ENCODE results near the gene CXCR5. TPM values are rescaled to one million over a fixed set of nuclear protein-coding genes. Genes with fewer than 3 reads are reported as not detected.

CXCR5 gene
- total RNA-seq, 3 donors from 2014 or later, result 0.12 to 0.23 TPM; not detected in 1

DNA sequence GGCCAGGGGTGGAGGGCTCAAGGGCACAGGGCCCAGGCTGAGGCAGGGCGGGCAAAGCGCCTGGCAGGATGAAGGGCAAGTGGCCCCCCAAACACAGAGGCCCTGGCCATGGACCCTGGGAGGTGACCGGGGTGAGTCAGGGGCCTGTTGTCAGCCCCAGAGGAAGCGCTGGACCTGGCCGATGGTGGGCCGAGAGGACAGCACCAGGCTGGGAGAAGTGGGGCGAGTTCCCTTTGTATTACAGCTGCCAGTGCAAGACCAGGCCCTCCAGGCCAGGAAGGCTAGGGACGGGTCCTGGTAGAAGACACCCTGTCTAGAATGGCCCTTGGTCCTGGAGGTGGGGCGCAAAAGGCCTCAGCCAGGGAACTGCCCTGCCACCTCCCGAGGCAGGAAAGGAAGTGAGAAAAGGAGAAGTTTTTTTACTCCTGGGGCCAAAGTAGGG lies 12.8 kb downstream of the CXCR5 start:
- Histone ChIP-seq H3K4me3 (no peak overlapping the region), H3K9me3 (no peaks in the 10 kb centered on the region), H3K4me1 (ENCODE audit: low read depth) (peaks cover 7% of the 10 kb centered on the region), H3K36me3 (ENCODE audit: low read depth) (no peaks in the 10 kb centered on the region)
- intact Hi-C loops (cut with DNase I, micrococcal nuclease), result no loop called here
- peak in 2 of 3 donors; percentile 23 to 55 for DNase-seq
- TF ChIP-seq, protein P1, sequence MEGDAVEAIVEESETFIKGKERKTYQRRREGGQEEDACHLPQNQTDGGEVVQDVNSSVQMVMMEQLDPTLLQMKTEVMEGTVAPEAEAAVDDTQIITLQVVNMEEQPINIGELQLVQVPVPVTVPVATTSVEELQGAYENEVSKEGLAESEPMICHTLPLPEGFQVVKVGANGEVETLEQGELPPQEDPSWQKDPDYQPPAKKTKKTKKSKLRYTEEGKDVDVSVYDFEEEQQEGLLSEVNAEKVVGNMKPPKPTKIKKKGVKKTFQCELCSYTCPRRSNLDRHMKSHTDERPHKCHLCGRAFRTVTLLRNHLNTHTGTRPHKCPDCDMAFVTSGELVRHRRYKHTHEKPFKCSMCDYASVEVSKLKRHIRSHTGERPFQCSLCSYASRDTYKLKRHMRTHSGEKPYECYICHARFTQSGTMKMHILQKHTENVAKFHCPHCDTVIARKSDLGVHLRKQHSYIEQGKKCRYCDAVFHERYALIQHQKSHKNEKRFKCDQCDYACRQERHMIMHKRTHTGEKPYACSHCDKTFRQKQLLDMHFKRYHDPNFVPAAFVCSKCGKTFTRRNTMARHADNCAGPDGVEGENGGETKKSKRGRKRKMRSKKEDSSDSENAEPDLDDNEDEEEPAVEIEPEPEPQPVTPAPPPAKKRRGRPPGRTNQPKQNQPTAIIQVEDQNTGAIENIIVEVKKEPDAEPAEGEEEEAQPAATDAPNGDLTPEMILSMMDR (IDR thresholded peaks at IDR 0.05), result no peak
- ATAC-seq, result no peak

DNA sequence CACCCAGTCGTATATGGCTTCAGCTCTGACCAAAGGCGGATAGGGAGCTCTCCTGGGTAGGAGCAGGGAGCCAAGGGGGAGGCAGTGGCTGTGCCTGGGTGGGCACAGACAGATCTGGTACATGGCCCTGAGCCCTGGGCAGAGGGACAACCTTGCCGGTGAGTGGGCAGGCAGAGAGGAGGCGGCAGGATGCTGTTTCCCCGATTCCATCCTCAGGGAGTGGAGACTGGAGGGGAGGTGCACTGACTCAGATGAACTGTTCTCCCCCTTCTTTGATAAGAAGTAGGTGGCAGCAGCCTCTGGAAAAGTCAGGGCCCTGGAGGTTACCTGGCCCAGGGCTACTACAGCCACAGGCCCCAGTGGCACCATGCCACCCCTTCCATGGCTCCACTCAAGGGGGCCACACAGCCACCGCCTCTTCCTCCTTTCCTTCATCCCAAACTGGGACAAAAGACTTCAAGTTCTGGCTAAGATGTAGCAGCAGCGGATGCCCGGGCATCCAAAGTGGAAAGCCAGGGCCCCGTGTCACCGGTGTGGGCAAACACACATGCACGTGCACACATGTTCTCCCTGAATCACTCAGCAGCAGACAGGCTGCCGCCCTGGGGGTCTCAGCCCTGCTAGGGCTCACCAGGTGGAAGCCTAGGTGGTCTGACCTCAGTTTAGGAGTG lies 13.4 kb downstream of the CXCR5 start:
- ATAC-seq, result no peak
- H3K36me3 ChIP-seq (ENCODE audit: low read depth), result no peaks in the 10 kb centered on the region
- TF ChIP-seq, protein P1 (IDR thresholded peaks at IDR 0.05), result no peak
- H3K9me3 ChIP-seq, result no peaks in the 10 kb centered on the region
- no peak overlapping the region for H3K4me3 ChIP-seq
- intact Hi-C loops (cut with DNase I, micrococcal nuclease), result no loop called here
- peaks cover 7% of the 10 kb centered on the region for H3K4me1 ChIP-seq (ENCODE audit: low read depth)
- no peak for DNase-seq

DNA sequence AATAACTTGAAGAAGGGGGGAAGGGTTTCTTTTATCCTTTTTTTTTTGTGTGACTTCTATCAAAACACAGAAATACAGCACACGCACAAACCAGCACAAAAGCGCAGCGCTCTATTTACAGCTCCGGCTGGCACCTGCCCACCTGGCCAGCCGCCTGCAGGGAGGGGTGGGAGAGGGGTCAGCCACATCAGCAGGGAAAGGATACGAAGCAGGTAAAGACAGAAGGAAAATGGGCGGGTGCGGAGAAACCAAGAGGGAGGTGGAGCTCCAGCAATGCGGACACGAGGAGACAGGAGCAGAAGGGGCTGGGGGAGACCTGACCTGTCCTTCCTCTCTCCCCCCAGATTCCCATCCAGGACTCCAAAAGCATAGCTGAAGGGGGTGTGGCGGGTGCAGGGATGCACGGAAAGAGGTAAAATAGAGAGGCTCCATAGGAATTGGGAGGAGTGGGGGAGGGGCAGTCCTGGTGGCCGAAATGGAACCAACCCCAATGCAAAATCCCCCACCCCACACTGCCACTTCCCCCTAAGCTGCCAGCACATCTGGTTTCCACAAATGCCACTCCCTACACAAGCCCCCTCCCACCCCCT lies 14.1 kb downstream of the CXCR5 start:
- Histone ChIP-seq H3K36me3 (ENCODE audit: low read depth) (peaks cover 2% of the 10 kb centered on the region), H3K4me1 (ENCODE audit: low read depth) (peaks cover 5% of the 10 kb centered on the region), H3K4me3 (no peak overlapping the region), H3K9me3 (no peaks in the 10 kb centered on the region)
- DNase-seq, result peak in 1 of 3 donors; percentile 23
- no peak for ATAC-seq
- intact Hi-C loops (cut with DNase I, micrococcal nuclease), result no loop called here
- TF ChIP-seq, protein P1 (IDR thresholded peaks at IDR 0.05), result no peak

- peaks cover 5% of the 10 kb centered on the region for H3K4me1 ChIP-seq (ENCODE audit: low read depth)
Observed at GRCh38 chr11:118898400-118899295, 15.0 kb downstream of the CXCR5 start.

GRCh38 chr11:118899296-118899688 lies 15.6 kb downstream of the CXCR5 start:
- peak in 1 of 3 donors; percentile 22 for DNase-seq
- intact Hi-C loops (cut with DNase I, micrococcal nuclease), result no loop called here
- Histone ChIP-seq H3K4me3 (no peak overlapping the region), H3K4me1 (ENCODE audit: low read depth) (peaks cover 5% of the 10 kb centered on the region), H3K36me3 (ENCODE audit: low read depth) (peaks cover 4% of the 10 kb centered on the region), H3K9me3 (no peaks in the 10 kb centered on the region)
- ATAC-seq, result no peak
- TF ChIP-seq, protein P1 (IDR thresholded peaks at IDR 0.05), result no peak

More at GRCh38 chr11:118898400-118899295, 15.0 kb downstream of the CXCR5 start:
- Histone ChIP-seq H3K4me3 (no peak overlapping the region), H3K9me3 (no peaks in the 10 kb centered on the region), H3K36me3 (ENCODE audit: low read depth) (peaks cover 4% of the 10 kb centered on the region)
- peak in 2 of 3 donors; percentile 25 to 55 for DNase-seq
- intact Hi-C loops (cut with DNase I, micrococcal nuclease), result no loop called here
- TF ChIP-seq, protein P1 (IDR thresholded peaks at IDR 0.05), result no peak
- ATAC-seq, result no peak
